T-cell (primary cell): ENCODE measurements around the gene FERMT1. TPM values are rescaled to one million over a fixed set of nuclear protein-coding genes. Genes with fewer than 3 reads are reported as not detected.
A peak's percentile ranks its signal among the peaks of the same experiment; 100 is the strongest.

Source experiments
- ATAC-seq, 4 experiments: fragments of 200-7000 bp in 3 of 4; fragments of 150-1000 bp in 1 of 4; cut with Tn5 transposase; replicated peaks in 1 of 4; 1 replicate in 3 of 4; 2 replicates in 1 of 4; pipeline ENCODE4 v1.10.0; 2021; ENCODE audit warnings: moderate library complexity in 3 of 4, mild to moderate bottlenecking in 2 of 4, moderate number of reproducible peaks in 1 of 4
- CTCF ChIA-PET, 2 donors: fragments of 300-600 bp; sonication (Branson Sonifier 250); formaldehyde crosslinking; loops; one replicate each; lab custom pipeline; 2022; ENCODE audit warnings: antibody characterized with exemption in 2 of 2; lab: Charles Lee
- POLR2A ChIA-PET, 2 donors: fragments of 300-600 bp; sonication (Branson Sonifier 250); formaldehyde crosslinking; loops; one replicate each; lab custom pipeline; 2022; ENCODE audit warnings: antibody characterized with exemption in 2 of 2; lab: Charles Lee
- DNase-seq, 35 experiments: peaks; one replicate each; pipeline versions ENCODE4 v3.0.0 to v3.0.0-alpha.2; 2013 to 2023
- H3K27ac ChIP-seq: one replicate; pipeline ENCODE4 v1.5.1; 2013; ENCODE audit warnings: low read length
- H3K27me3 ChIP-seq, 2 experiments: replicated peaks in 1 of 2; 1 replicate in 1 of 2; 2 replicates in 1 of 2; pipeline versions ENCODE4 v1.6.1 to v1.7.0; 2013; ENCODE audit warnings: low read length in 1 of 2, mixed read lengths in 1 of 2; ENCODE audit not compliant: control insufficient read depth in 2 of 2, insufficient read depth in 2 of 2; ENCODE audit errors: extremely low read depth in 1 of 2
- H3K36me3 ChIP-seq, 2 donors: 1 replicate in 1 of 2; 2 replicates in 1 of 2; pipeline versions ENCODE4 v1.6.1 to v1.7.0; 2013; ENCODE audit warnings: low read length in 1 of 2; ENCODE audit not compliant: control insufficient read depth in 2 of 2, insufficient read depth in 1 of 2; ENCODE audit errors: extremely low read depth in 1 of 2
- H3K4me1 ChIP-seq, 2 experiments: 1 replicate in 1 of 2; 2 replicates in 1 of 2; pipeline versions ENCODE4 v1.6.1 to v1.7.0; 2013; ENCODE audit warnings: low read length in 2 of 2, mixed read lengths in 1 of 2; ENCODE audit not compliant: insufficient read depth in 2 of 2, control insufficient read depth in 1 of 2; ENCODE audit errors: extremely low read depth in 1 of 2
- H3K4me3 ChIP-seq, 2 donors: 1 replicate in 1 of 2; 2 replicates in 1 of 2; pipeline versions ENCODE4 v1.5.1 to v1.7.0; 2013; ENCODE audit warnings: mild to moderate bottlenecking in 2 of 2, low read length in 1 of 2, moderate library complexity in 1 of 2; ENCODE audit not compliant: control insufficient read depth in 1 of 2; ENCODE audit errors: extremely low read depth in 1 of 2
- H3K9me3 ChIP-seq: 2 replicates; pipeline ENCODE4 v1.7.0; 2013
- H3K27ac Mint-ChIP-seq, 2 donors: one replicate each; pipeline ENCODE4 v1.8.0; 2020 to 2021; ENCODE audit warnings: mild to moderate bottlenecking in 2 of 2, mixed read lengths in 2 of 2
- H3K27me3 Mint-ChIP-seq, 2 donors: one replicate each; pipeline ENCODE4 v1.8.0; 2021 to 2022; ENCODE audit warnings: mixed read lengths in 2 of 2
- H3K36me3 Mint-ChIP-seq: one replicate; pipeline ENCODE4 v1.8.0; 2021; ENCODE audit warnings: mixed read lengths
- H3K4me1 Mint-ChIP-seq, 3 donors: one replicate each; pipeline ENCODE4 v1.8.0; 2020 to 2022; ENCODE audit warnings: mixed read lengths in 3 of 3, mild to moderate bottlenecking in 1 of 3
- H3K4me3 Mint-ChIP-seq, 3 donors: one replicate each; pipeline ENCODE4 v1.8.0; 2020 to 2022; ENCODE audit warnings: mild to moderate bottlenecking in 3 of 3, mixed read lengths in 3 of 3, moderate library complexity in 3 of 3
- H3K9me3 Mint-ChIP-seq, 3 donors: one replicate each; pipeline ENCODE4 v1.8.0; 2020 to 2022; ENCODE audit warnings: mixed read lengths in 3 of 3
- WGBS: methylation state at CpG from one replicate; pipeline ENCODE4 v1.1.5; 2013; ENCODE audit warnings: missing lambda C conversion rate; ENCODE audit not compliant: insufficient coverage; 5-methylcytosine and 5-hydroxymethylcytosine counted together
- total RNA-seq, 35 experiments: library from RNA in 6 of 35; stranded (reverse) in 6 of 35; fragments of 120-200 nt in 1 of 35; gene quantifications; one replicate each; pipeline versions ENCODE4 v1.2.1 to v1.2.4 and lab custom pipeline; 2013 to 2026

The FERMT1 gene
- total RNA-seq, 5 donors from 2014 or later (not counting 1 experiment from before 2014, with no cell fraction given), result 0.20 to 0.22 TPM; not detected in 3

DNA sequence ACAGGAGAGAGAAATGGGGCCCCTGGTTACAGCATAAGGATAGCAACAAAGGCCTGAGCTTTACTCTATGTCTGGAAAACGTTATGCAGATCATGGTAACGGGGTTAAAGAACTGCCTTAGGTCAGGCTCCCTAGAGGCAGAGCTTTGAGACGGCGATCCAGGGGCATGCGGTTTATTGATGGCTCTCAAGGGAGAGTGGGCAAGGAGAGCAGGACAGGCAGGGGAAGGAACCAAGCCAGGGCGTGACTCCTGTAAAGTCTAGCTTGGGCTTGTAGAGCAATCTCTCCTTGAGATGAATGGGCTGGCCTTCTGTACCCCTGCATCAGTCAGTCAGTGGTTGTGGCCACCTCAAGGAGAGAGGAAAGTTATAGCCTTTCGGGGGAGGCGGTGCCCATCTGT, 12.5 kb upstream of the FERMT1 start:
- WGBS, result 79% methylated on average over 8 of the region's 8 CpGs

DNA sequence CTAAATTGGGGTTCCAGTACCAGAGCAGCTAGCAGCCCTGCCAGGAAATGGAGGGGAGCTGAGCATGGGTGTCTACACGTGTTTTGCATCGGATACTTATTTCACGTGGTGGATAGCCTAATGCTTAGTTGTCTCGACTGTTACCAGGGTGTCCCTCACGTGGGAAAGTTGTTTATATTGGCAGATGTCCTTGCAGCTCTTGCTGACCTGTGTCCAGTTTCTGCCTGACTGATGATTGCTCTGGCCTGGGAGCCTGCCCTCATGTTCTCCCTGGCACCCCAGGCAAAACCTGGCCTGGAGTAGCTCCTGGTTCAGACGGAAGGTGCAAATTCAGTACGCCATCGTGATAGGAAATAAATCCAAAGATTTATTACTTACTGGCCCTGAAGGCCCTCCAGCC, 11.8 kb upstream of the FERMT1 start:
- ChIA-PET CTCF (no interaction called here), POLR2A (no interaction called here)
- ATAC-seq, result no peak
- Histone ChIP-seq H3K4me1 (no peaks in the 10 kb centered on the region), H3K36me3 (no peaks in the 10 kb centered on the region), H3K9me3 (no peaks in the 10 kb centered on the region), H3K27me3 (peaks cover 0 to 11% of the 10 kb centered on the region in 2 experiments), H3K4me3 (no peak overlapping the region), H3K27ac (no peak overlapping the region)
- Mint-ChIP-seq H3K27me3 (peaks cover 28 to 34% of the 10 kb centered on the region in 2 donors), H3K9me3 (no peaks in the 10 kb centered on the region), H3K4me1 (no peaks in the 10 kb centered on the region), H3K4me3 (no peak overlapping the region), H3K27ac (no peak overlapping the region), H3K36me3 (no peaks in the 10 kb centered on the region)
- DNase-seq, result no peak
- WGBS, result 88% methylated on average over 5 of the region's 8 CpGs

More for the DNA sequence above, 12.5 kb upstream of the FERMT1 start:
- H3K4me1 ChIP-seq, result no peaks in the 10 kb centered on the region
- ChIA-PET CTCF (no interaction called here), POLR2A (no interaction called here)
- H3K9me3 ChIP-seq, result no peaks in the 10 kb centered on the region
- Mint-ChIP-seq H3K27ac (no peak overlapping the region), H3K36me3 (no peaks in the 10 kb centered on the region), H3K4me1 (no peaks in the 10 kb centered on the region), H3K4me3 (no peak overlapping the region), H3K9me3 (no peaks in the 10 kb centered on the region), H3K27me3 (peaks cover 28 to 34% of the 10 kb centered on the region in 2 donors)
- H3K4me3 ChIP-seq, result no peak overlapping the region
- no peak for ATAC-seq
- H3K36me3 ChIP-seq, result no peaks in the 10 kb centered on the region
- peaks cover 0 to 11% of the 10 kb centered on the region in 2 experiments for H3K27me3 ChIP-seq
- H3K27ac ChIP-seq, result no peak overlapping the region
- DNase-seq, result no peak

DNA sequence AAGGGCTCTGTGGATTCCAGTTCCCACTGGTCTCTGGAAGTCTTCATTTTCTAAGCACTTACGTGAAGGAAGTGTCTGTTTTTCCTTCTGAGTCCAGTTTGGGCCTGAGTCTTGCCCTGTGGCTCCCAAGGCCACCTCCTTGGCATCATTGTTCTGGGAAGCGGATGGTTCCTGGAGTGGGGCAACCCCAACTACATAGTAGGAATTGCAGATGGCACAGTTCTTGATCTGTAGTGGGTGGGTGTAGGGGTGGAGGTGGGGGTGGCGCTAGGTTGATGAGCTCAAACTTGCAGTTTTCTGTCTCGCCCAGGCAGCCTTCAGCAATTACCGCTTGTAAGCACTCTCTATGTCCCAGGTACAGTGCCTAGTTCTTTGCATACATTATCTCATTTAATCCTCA, 7.2 kb upstream of the FERMT1 start:
- no peaks in the 10 kb centered on the region for H3K9me3 ChIP-seq
- WGBS, result 100% methylated on average over 1 of the region's 5 CpGs
- no peaks in the 10 kb centered on the region for H3K36me3 Mint-ChIP-seq
- no peaks in the 10 kb centered on the region for H3K9me3 Mint-ChIP-seq
- ChIA-PET POLR2A (no interaction called here), CTCF (interaction anchor here in 1 of 2 donors (1.0 to 1.3 kb wide), 2 partner anchors 9 to 11 kb away, joined by 3 read pairs; no protein-coding TSS in a partner anchor)
- H3K27me3 Mint-ChIP-seq, result peaks cover 28% of the 10 kb centered on the region in 2 donors
- no peak for ATAC-seq
- no peak overlapping the region for H3K27ac Mint-ChIP-seq
- no peak for DNase-seq
- H3K4me3 ChIP-seq, result no peak overlapping the region
- H3K4me1 Mint-ChIP-seq, result no peaks in the 10 kb centered on the region
- no peaks in the 10 kb centered on the region for H3K36me3 ChIP-seq
- no peaks in the 10 kb centered on the region for H3K4me1 ChIP-seq
- no peak overlapping the region for H3K4me3 Mint-ChIP-seq
- peaks cover 0 to 4% of the 10 kb centered on the region in 2 experiments for H3K27me3 ChIP-seq
- no peak overlapping the region for H3K27ac ChIP-seq

DNA sequence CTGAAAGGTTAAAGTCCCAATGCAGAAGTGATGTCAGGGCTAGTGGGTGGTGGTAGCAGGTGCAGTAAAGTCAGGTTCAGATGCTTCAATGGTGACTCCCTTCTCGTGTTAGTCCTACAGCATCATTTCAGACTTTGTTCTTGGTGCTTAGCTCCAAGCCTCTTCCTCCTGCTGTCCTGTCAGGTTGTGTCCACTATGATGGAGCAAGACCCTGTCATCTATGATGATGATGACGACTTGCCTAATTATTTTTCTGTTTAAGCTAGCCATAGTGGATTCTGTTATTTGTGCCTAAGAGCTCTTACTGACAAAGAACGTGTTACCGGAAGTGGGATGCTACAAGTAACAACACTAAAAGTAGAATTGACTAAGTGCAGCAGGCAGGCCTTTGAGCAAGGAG, 5.0 kb upstream of the FERMT1 start:
- Histone ChIP-seq H3K4me3 (no peak overlapping the region), H3K36me3 (no peaks in the 10 kb centered on the region), H3K4me1 (peaks cover 0 to 6% of the 10 kb centered on the region in 2 experiments), H3K9me3 (no peaks in the 10 kb centered on the region), H3K27me3 (peaks cover 3 to 12% of the 10 kb centered on the region in 2 experiments), H3K27ac (no peak overlapping the region)
- ChIA-PET POLR2A (no interaction called here), CTCF (no interaction called here)
- H3K4me3 Mint-ChIP-seq, result no peak overlapping the region
- H3K27ac Mint-ChIP-seq, result no peak overlapping the region
- no peak for ATAC-seq
- H3K36me3 Mint-ChIP-seq, result no peaks in the 10 kb centered on the region
- peaks cover 33 to 36% of the 10 kb centered on the region in 2 donors for H3K27me3 Mint-ChIP-seq
- no CpG with 5 or more reads among the region's 4 CpGs for WGBS
- DNase-seq, result no peak
- H3K9me3 Mint-ChIP-seq, result no peaks in the 10 kb centered on the region
- H3K4me1 Mint-ChIP-seq, result peaks cover 6 to 7% (median 6%) of the 10 kb centered on the region in 3 donors

DNA sequence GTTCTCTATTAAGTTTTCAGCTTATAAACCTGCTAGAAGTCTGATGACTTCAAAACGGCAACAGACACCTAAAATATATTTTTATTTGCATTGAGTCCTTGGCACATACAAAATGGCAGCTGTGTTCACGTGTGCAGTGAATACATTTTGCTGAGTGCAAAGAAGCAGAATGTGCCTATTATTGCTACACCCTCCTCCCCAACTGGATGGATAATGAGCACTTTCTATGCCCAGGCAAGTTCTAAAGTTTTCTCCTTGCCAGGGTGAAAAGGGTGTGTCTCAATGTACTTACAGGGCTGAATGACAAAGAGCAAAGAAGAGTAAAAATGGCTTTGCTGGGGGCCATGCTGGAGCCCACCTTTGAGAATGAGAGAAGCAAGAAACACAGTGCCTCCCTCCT, 4.0 kb upstream of the FERMT1 start:
- no peaks in the 10 kb centered on the region for H3K36me3 Mint-ChIP-seq
- H3K27ac Mint-ChIP-seq, result no peak overlapping the region
- peaks cover 11 to 13% (median 11%) of the 10 kb centered on the region in 3 donors for H3K4me1 Mint-ChIP-seq
- no peak overlapping the region for H3K4me3 ChIP-seq
- no peak overlapping the region for H3K4me3 Mint-ChIP-seq
- ChIA-PET POLR2A (no interaction called here), CTCF (no interaction called here)
- WGBS, result no CpG with 5 or more reads among the region's 2 CpGs
- no peak for ATAC-seq
- DNase-seq, result no peak
- H3K9me3 ChIP-seq, result no peaks in the 10 kb centered on the region
- peaks cover 0 to 12% of the 10 kb centered on the region in 2 experiments for H3K4me1 ChIP-seq
- peaks cover 7 to 18% of the 10 kb centered on the region in 2 experiments for H3K27me3 ChIP-seq
- no peaks in the 10 kb centered on the region for H3K9me3 Mint-ChIP-seq
- H3K27me3 Mint-ChIP-seq, result peaks cover 34 to 41% of the 10 kb centered on the region in 2 donors
- H3K36me3 ChIP-seq, result no peaks in the 10 kb centered on the region
- H3K27ac ChIP-seq, result no peak overlapping the region

DNA sequence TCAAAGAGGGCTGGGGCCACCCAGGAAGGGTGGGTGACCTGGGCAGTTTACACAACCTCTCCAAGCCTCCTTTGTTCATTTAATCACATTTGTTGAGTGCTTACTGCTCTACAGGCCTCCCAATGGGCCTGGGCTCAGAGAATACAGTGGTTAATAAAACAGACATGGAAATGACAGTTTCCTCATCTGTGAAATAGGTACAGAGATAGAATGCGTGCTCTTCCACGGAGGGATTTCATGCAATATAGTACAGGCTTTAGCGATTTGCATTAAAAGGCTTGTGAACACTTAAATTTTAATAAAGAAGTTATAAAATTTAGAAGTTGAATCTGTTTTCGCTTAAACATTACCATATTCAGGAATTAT, 802 bp upstream of the FERMT1 start:
- Mint-ChIP-seq H3K36me3 (no peaks in the 10 kb centered on the region), H3K9me3 (no peaks in the 10 kb centered on the region), H3K4me1 (peaks cover 11 to 13% (median 11%) of the 10 kb centered on the region in 3 donors), H3K27me3 (peaks cover 34 to 54% of the 10 kb centered on the region in 2 donors), H3K4me3 (peak overlapping the region in 2 of 3 donors; percentile 31 to 66), H3K27ac (no peak overlapping the region)
- CTCF ChIA-PET, result no interaction called here
- Histone ChIP-seq H3K4me3 (no peak overlapping the region), H3K36me3 (no peaks in the 10 kb centered on the region), H3K9me3 (no peaks in the 10 kb centered on the region), H3K27me3 (peaks cover 13 to 24% of the 10 kb centered on the region in 2 experiments), H3K27ac (no peak overlapping the region), H3K4me1 (peaks cover 0 to 12% of the 10 kb centered on the region in 2 experiments)
- no CpG with 5 or more reads among the region's 4 CpGs for WGBS
- POLR2A ChIA-PET, result no interaction called here
- ATAC-seq (no peak), DNase-seq (no peak)
